H1 (cell line): ENCODE measurements around the gene CHTF8.

ENCODE experiments used
- KDM1A ChIP-seq: fragments of 200-600, 300-600 bp; sonication (generic); IDR thresholded peaks from 2 replicates; pipeline ENCODE4 v1.7.1; 2016; ENCODE audit warnings: mild to moderate bottlenecking, low read length, borderline replicate concordance
- KDM5A ChIP-seq: fragments of 200-600 bp; IDR thresholded peaks from 2 replicates; pipeline ENCODE4 v1.7.1; 2012; ENCODE audit warnings: mild to moderate bottlenecking, low read length, inconsistent platforms, mixed read lengths
- NANOG ChIP-seq: IDR thresholded peaks from 2 replicates; pipeline ENCODE4 v1.6.1; 2011; ENCODE audit warnings: low read length, low read depth, mild to moderate bottlenecking, inconsistent platforms; ENCODE audit not compliant: insufficient read depth, poor library complexity, severe bottlenecking
- POLR2A ChIP-seq, 2 experiments: IDR thresholded peaks; 1 replicate in 1 of 2; 2 replicates in 1 of 2; pipeline ENCODE4 v1.6.1; 2011; ENCODE audit warnings: low read depth in 2 of 2, low read length in 2 of 2, mild to moderate bottlenecking in 2 of 2; ENCODE audit errors: control extremely low read depth in 1 of 2
- POLR2AphosphoS5 ChIP-seq: IDR thresholded peaks from 2 replicates; pipeline ENCODE4 v1.6.1; 2011; ENCODE audit warnings: low read depth, low read length
- RFX5 ChIP-seq: IDR thresholded peaks from 2 replicates; pipeline ENCODE4 v1.6.1; 2011; ENCODE audit warnings: low read depth, low read length, improper control_type of control experiment, borderline replicate concordance
- TCF12 ChIP-seq: IDR thresholded peaks from 2 replicates; pipeline ENCODE4 v1.6.1; 2011; ENCODE audit warnings: low read depth, mild to moderate bottlenecking, low read length
- TF ChIP-seq, protein P1 (sequence below), 3 experiments: IDR thresholded peaks; 1 replicate in 2 of 3; 2 replicates in 1 of 3; pipeline versions ENCODE4 v1.5.1 to v1.6.1; 2011; ENCODE audit warnings: low read length in 3 of 3, mild to moderate bottlenecking in 3 of 3, inconsistent platforms in 2 of 3, low read depth in 1 of 3, moderate library complexity in 1 of 3; ENCODE audit not compliant: insufficient read depth in 1 of 3; ENCODE audit errors: control extremely low read depth in 1 of 3

DNA sequence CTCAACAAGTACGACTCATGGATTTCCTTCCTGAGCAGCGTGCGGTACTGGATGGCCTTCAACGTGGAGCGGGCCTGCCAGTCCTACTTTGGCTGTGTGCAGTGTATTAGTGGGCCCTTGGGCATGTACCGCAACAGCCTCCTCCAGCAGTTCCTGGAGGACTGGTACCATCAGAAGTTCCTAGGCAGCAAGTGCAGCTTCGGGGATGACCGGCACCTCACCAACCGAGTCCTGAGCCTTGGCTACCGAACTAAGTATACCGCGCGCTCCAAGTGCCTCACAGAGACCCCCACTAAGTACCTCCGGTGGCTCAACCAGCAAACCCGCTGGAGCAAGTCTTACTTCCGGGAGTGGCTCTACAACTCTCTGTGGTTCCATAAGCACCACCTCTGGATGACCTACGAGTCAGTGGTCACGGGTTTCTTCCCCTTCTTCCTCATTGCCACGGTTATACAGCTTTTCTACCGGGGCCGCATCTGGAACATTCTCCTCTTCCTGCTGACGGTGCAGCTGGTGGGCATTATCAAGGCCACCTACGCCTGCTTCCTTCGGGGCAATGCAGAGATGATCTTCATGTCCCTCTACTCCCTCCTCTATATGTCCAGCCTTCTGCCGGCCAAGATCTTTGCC, 17.9 kb downstream of the CHTF8 start:
- TF ChIP-seq NANOG (no peak), POLR2A (IDR thresholded peaks at IDR 0.05; ENCODE audit: control extremely low read depth in 1 of 2, low read depth in 2 of 2, low read length in 2 of 2) (no peak), TCF12 (no peak), KDM1A (no peak), RFX5 (no peak), POLR2AphosphoS5 (no peak), KDM5A (no peak)
- TF ChIP-seq, protein P1, sequence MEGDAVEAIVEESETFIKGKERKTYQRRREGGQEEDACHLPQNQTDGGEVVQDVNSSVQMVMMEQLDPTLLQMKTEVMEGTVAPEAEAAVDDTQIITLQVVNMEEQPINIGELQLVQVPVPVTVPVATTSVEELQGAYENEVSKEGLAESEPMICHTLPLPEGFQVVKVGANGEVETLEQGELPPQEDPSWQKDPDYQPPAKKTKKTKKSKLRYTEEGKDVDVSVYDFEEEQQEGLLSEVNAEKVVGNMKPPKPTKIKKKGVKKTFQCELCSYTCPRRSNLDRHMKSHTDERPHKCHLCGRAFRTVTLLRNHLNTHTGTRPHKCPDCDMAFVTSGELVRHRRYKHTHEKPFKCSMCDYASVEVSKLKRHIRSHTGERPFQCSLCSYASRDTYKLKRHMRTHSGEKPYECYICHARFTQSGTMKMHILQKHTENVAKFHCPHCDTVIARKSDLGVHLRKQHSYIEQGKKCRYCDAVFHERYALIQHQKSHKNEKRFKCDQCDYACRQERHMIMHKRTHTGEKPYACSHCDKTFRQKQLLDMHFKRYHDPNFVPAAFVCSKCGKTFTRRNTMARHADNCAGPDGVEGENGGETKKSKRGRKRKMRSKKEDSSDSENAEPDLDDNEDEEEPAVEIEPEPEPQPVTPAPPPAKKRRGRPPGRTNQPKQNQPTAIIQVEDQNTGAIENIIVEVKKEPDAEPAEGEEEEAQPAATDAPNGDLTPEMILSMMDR (IDR thresholded peaks at IDR 0.05; ENCODE audit: control extremely low read depth in 1 of 3, insufficient read depth in 1 of 3, low read depth in 1 of 3, low read length in 3 of 3) = no peak
